Posterior vena cava (tissue), 2 donors: ENCODE measurements around the gene LMNA. TPM values are rescaled to one million over a fixed set of nuclear protein-coding genes. Genes with fewer than 3 reads are reported as not detected.
"Not testable (repeated sequence)": the region's sequence is repeated elsewhere in the genome, so short reads cannot be mapped to it uniquely, and the experiment has no call there.

Source experiments
- DNase-seq: peaks from one replicate; pipeline ENCODE4 v3.0.0-alpha.2; 2020; ENCODE audit warnings: low spot score
- intact Hi-C, 2 donors: fragments of 100-400 bp; cut with DNase I; formaldehyde crosslinking; loops; one replicate each; pipeline versions ENCODE4 v1.14.1 to v1.14.2; 2022 to 2023
- total RNA-seq, 2 donors: library from RNA; stranded (reverse); fragmentation: NEBNext Ultra II Directional; extraction: Animal tissue kit (Norgen Biotek cat#: 25700); gene quantifications; one replicate each; pipeline ENCODE4 v1.2.1, GENCODE V29; 2021
- donor health status: DM: yes; HTN: yes; CAD: no.
- donor health status: DM: yes; HTN: yes; CAD: no.

Gene LMNA
- total RNA-seq, 2 donors from 2014 or later, result 500 to 599 TPM

GRCh38 chr1:156117414-156118176 lies 3.1 kb downstream of the LMNA start:
- intact Hi-C loops, result no loop called here
- no peak for DNase-seq

- intact Hi-C loops, result no loop called here
- peak; percentile 83 for DNase-seq
Measured at GRCh38 chr1:156118177-156118868, 3.8 kb downstream of the LMNA start.

GRCh38 chr1:156119503-156120209 lies 5.1 kb downstream of the LMNA start:
- no peak for DNase-seq
- intact Hi-C loops, result no loop called here

GRCh38 chr1:156120318-156120717 lies 5.8 kb downstream of the LMNA start:
- intact Hi-C loops, result no loop called here
- DNase-seq, result no peak

GRCh38 chr1:156121005-156121404 lies 6.5 kb downstream of the LMNA start:
- not testable (repeated sequence) for DNase-seq

GRCh38 chr1:156121457-156121856 lies 6.9 kb downstream of the LMNA start:
- intact Hi-C loops, result no loop called here
- DNase-seq, result no peak

More at GRCh38 chr1:156121005-156121404, 6.5 kb downstream of the LMNA start:
- intact Hi-C loops, result not testable (repeated sequence)

GRCh38 chr1:156122086-156122485 lies 7.6 kb downstream of the LMNA start:
- intact Hi-C loops, result no loop called here
- no peak for DNase-seq

- intact Hi-C loops, result no loop called here
- DNase-seq, result peak; percentile 94
Measured at GRCh38 chr1:156122519-156123355, 8.2 kb downstream of the LMNA start.

- DNase-seq, result peak; percentile 99
Measured at GRCh38 chr1:156123356-156124196, 9.1 kb downstream of the LMNA start.

GRCh38 chr1:156124557-156125483 lies 10.3 kb downstream of the LMNA start:
- DNase-seq, result peak; percentile 87
- intact Hi-C loops, result no loop called here

More at GRCh38 chr1:156123356-156124196, 9.1 kb downstream of the LMNA start:
- intact Hi-C loops, result no loop called here

GRCh38 chr1:156125544-156125943 lies 11.0 kb downstream of the LMNA start:
- DNase-seq, intact Hi-C loops: not testable (repeated sequence)

GRCh38 chr1:156126043-156126629 lies 11.6 kb downstream of the LMNA start:
- peak; percentile 99 for DNase-seq
- intact Hi-C loops, result no loop called here

GRCh38 chr1:156126630-156127534 lies 12.4 kb downstream of the LMNA start:
- intact Hi-C loops, result no loop called here
- no peak for DNase-seq

- intact Hi-C loops, result no loop called here
- DNase-seq, result no peak
Measured at GRCh38 chr1:156128308-156128653, 13.8 kb downstream of the LMNA start.

GRCh38 chr1:156128654-156129597 lies 14.4 kb downstream of the LMNA start:
- DNase-seq, result peak; percentile 87
- intact Hi-C loops, result no loop called here
